Breast epithelium (tissue), 3 donors: ENCODE measurements around the gene TMEM132C.

Experiments
- POLR2A ChIP-seq: fragments of 450-650 bp; IDR thresholded peaks from one replicate; pipeline ENCODE4 v1.6.1; 2016; ENCODE audit warnings: antibody characterized with exemption, mild to moderate bottlenecking, moderate library complexity
- POLR2AphosphoS5 ChIP-seq, 3 donors: sonication (generic); formaldehyde crosslinking; IDR thresholded peaks; one replicate each; pipeline ENCODE4 v1.6.1; 2017; ENCODE audit warnings: antibody characterized with exemption in 3 of 3
- TF ChIP-seq, protein P1 (sequence below), 3 donors: fragments of 450-650 bp; IDR thresholded peaks; one replicate each; pipeline ENCODE4 v1.5.1; 2016 to 2017; ENCODE audit warnings: antibody characterized with exemption in 3 of 3, mild to moderate bottlenecking in 3 of 3, moderate library complexity in 3 of 3

GRCh38 chr12:128712622-128713021 is 445.7 kb downstream of the TMEM132C start:
- TF ChIP-seq, protein P1, sequence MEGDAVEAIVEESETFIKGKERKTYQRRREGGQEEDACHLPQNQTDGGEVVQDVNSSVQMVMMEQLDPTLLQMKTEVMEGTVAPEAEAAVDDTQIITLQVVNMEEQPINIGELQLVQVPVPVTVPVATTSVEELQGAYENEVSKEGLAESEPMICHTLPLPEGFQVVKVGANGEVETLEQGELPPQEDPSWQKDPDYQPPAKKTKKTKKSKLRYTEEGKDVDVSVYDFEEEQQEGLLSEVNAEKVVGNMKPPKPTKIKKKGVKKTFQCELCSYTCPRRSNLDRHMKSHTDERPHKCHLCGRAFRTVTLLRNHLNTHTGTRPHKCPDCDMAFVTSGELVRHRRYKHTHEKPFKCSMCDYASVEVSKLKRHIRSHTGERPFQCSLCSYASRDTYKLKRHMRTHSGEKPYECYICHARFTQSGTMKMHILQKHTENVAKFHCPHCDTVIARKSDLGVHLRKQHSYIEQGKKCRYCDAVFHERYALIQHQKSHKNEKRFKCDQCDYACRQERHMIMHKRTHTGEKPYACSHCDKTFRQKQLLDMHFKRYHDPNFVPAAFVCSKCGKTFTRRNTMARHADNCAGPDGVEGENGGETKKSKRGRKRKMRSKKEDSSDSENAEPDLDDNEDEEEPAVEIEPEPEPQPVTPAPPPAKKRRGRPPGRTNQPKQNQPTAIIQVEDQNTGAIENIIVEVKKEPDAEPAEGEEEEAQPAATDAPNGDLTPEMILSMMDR (IDR thresholded peaks at IDR 0.05): no peak
- no peak for TF ChIP-seq POLR2AphosphoS5 (IDR thresholded peaks at IDR 0.05)
- no peak for TF ChIP-seq POLR2A
